Glutamatergic neuron (in vitro differentiated cells): ENCODE results near the gene SLC17A9. TPM values are rescaled to one million over a fixed set of nuclear protein-coding genes. Genes with fewer than 3 reads are reported as not detected.

Source experiments
- DNase-seq: peaks from one replicate; pipeline ENCODE4 v3.0.0; 2022
- H3K27ac Mint-ChIP-seq: one replicate; pipeline ENCODE4 v1.8.0; 2020; ENCODE audit warnings: mild to moderate bottlenecking, mixed read lengths, inconsistent platforms; ENCODE audit not compliant: unreplicated experiment
- H3K27me3 Mint-ChIP-seq: one replicate; pipeline ENCODE4 v1.8.0; 2020; ENCODE audit warnings: mild to moderate bottlenecking, moderate library complexity, mixed read lengths, inconsistent platforms; ENCODE audit not compliant: unreplicated experiment
- H3K36me3 Mint-ChIP-seq: one replicate; pipeline ENCODE4 v1.8.0; 2020; ENCODE audit warnings: mild to moderate bottlenecking, mixed read lengths, inconsistent platforms; ENCODE audit not compliant: unreplicated experiment
- H3K4me1 Mint-ChIP-seq: one replicate; pipeline ENCODE4 v1.8.0; 2020; ENCODE audit warnings: mild to moderate bottlenecking, low read depth, mixed read lengths, inconsistent platforms; ENCODE audit not compliant: unreplicated experiment
- H3K4me3 Mint-ChIP-seq: one replicate; pipeline ENCODE4 v1.8.0; 2020; ENCODE audit warnings: mild to moderate bottlenecking, mixed read lengths, inconsistent platforms; ENCODE audit not compliant: unreplicated experiment
- H3K9me3 Mint-ChIP-seq: one replicate; pipeline ENCODE4 v1.8.0; 2020; ENCODE audit warnings: mild to moderate bottlenecking, moderate library complexity, mixed read lengths, inconsistent platforms; ENCODE audit not compliant: unreplicated experiment
- total RNA-seq: library from RNA; stranded (reverse); fragmentation: NEBNext Ultra II Directional; extraction: Animal tissue kit (Norgen Biotek cat#: 25700); gene quantifications from one replicate; pipeline ENCODE4 v1.2.1, GENCODE V29; 2021; ENCODE audit not compliant: unreplicated experiment
- TF ChIP-seq, protein P1 (sequence below): fragments of 200-600 bp; sonication (generic); IDR thresholded peaks from one replicate; pipeline ENCODE4 v1.5.0; 2021; ENCODE audit not compliant: partially characterized antibody, unreplicated experiment

SLC17A9 gene
- total RNA-seq, 1 donor from 2014 or later: 1.8 TPM

DNA sequence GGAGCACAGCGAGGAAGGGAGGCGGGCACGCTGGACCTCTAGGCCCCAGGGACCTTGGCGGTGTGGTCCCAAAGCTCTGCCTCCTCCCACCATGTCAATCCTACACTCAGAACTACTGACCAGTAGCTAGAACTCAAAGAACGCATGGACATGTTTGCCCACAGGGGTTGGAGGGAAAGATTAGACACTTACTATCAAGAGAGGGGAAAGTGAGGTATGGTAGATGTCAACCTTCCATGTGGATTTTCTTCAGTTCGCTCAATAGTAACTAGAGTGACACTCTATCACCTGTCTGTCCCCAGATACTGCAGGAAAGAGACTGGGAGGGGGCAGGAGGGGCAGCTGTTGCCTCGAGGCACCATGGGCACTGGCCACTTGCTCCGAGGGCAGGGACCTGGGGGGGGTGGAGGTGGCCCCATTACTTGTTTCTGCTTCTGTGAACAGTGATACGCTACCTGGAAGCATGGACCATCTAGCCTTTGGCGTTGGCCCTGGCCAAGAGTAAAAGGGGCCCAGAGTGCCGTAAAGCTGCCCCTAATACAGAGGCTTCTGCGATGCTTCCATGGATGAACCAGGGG lies 25.3 kb upstream of the SLC17A9 start:
- Mint-ChIP-seq H3K27ac (peak overlapping the region; percentile 90), H3K27me3 (peaks cover 10% of the 10 kb centered on the region), H3K36me3 (no peaks in the 10 kb centered on the region), H3K9me3 (peaks cover 16% of the 10 kb centered on the region), H3K4me1 (peaks cover 42% of the 10 kb centered on the region), H3K4me3 (peak overlapping the region; percentile 92)
- DNase-seq: no peak
- TF ChIP-seq, protein P1, sequence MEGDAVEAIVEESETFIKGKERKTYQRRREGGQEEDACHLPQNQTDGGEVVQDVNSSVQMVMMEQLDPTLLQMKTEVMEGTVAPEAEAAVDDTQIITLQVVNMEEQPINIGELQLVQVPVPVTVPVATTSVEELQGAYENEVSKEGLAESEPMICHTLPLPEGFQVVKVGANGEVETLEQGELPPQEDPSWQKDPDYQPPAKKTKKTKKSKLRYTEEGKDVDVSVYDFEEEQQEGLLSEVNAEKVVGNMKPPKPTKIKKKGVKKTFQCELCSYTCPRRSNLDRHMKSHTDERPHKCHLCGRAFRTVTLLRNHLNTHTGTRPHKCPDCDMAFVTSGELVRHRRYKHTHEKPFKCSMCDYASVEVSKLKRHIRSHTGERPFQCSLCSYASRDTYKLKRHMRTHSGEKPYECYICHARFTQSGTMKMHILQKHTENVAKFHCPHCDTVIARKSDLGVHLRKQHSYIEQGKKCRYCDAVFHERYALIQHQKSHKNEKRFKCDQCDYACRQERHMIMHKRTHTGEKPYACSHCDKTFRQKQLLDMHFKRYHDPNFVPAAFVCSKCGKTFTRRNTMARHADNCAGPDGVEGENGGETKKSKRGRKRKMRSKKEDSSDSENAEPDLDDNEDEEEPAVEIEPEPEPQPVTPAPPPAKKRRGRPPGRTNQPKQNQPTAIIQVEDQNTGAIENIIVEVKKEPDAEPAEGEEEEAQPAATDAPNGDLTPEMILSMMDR: no peak

DNA sequence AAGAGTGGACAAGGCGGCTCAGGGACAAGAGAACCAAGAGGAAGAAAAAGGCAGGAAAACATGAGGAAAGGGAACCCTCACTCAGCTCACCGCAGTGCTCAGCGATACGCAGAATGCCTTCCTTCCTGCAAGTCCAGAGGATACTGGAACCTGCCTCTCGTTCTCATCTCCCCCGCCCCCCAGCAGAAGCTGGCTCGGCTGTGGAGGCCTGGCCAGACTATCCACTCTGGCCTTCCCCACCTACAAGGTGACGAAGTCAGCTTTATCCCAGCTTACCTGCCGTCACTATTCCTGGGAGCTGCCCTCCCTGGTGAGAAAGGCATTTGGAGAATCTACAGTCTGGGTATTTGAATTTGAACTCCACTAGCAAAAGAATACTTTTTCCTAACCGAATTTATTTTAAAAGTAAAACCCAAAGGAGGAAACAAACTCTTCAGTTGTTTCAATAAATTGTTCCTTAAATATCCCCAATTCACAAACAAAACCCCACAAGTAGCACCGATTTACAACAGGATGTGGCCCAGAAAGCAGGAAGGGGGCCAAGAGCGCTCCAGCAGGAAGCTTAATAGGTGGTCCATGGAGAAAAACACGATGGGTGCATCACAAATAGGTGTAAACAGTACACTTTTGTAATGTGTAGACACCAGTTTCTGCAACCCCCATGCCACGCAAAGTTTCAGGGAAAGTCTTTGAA lies 24.1 kb upstream of the SLC17A9 start:
- peak overlapping the region; percentile 92 for H3K4me3 Mint-ChIP-seq
- TF ChIP-seq, protein P1: no peak
- peak overlapping the region; percentile 85 for H3K27ac Mint-ChIP-seq
- DNase-seq: no peak
- H3K27me3 Mint-ChIP-seq: peaks cover 10% of the 10 kb centered on the region
- H3K36me3 Mint-ChIP-seq: no peaks in the 10 kb centered on the region
- peaks cover 16% of the 10 kb centered on the region for H3K9me3 Mint-ChIP-seq
- H3K4me1 Mint-ChIP-seq: peaks cover 39% of the 10 kb centered on the region

DNA sequence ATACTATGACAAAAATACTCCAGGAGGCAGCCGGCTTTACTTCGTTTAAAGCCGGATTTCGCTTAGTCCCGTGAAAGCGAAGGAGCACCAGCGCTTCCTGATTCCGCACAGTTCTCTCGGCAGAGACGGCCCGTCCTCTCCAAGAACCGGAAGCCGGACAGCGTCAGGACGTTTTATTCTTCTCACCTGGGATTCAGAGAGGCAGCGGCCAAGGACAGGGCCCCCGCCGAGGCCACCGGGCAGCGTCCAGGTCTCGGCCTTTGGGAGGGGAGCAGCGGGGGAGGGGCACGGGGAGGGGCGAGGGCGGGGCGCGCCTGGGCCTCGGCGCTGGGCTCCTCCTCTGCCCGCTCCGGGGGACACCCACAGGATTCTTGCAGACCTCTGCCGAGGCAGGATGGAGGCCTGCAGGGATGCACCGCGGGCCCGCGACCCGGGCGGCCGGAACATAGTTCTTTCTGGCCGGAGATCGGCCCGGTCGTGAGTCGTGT lies 23.4 kb upstream of the SLC17A9 start:
- Mint-ChIP-seq H3K9me3 (peaks cover 17% of the 10 kb centered on the region), H3K4me3 (peak overlapping the region; percentile 92), H3K4me1 (peaks cover 35% of the 10 kb centered on the region), H3K27ac (peak overlapping the region; percentile 85), H3K36me3 (no peaks in the 10 kb centered on the region), H3K27me3 (peaks cover 10% of the 10 kb centered on the region)
- DNase-seq: peak; percentile 73
- TF ChIP-seq, protein P1: no peak

GRCh38 chr20:62931464-62931863 lies 21.0 kb upstream of the SLC17A9 start:
- peaks cover 9% of the 10 kb centered on the region for H3K9me3 Mint-ChIP-seq
- H3K36me3 Mint-ChIP-seq: no peaks in the 10 kb centered on the region
- H3K27me3 Mint-ChIP-seq: peaks cover 5% of the 10 kb centered on the region
- no peak overlapping the region for H3K27ac Mint-ChIP-seq
- TF ChIP-seq, protein P1: no peak
- peaks cover 23% of the 10 kb centered on the region for H3K4me1 Mint-ChIP-seq
- H3K4me3 Mint-ChIP-seq: no peak overlapping the region
- no peak for DNase-seq

DNA sequence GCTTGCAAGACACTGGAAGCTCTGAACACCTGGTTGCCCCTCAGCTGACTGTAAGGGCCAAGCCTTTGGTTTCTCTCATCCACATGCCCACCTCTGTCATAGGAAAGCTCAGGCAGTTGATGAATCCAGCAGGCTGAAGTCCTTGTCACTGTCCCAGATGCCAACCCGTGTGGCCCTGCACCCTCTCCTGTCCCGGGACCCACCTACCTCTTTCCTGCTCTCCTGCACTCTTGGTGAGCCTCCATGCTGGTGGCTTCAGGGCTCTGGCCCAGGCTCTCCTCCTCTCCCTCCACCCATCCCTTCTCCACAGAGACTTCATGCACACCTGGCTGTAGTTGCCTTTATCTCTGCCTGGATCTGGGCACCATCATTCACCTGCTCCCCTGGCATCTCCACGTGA lies 18.5 kb upstream of the SLC17A9 start:
- DNase-seq: no peak
- peaks cover 14% of the 10 kb centered on the region for H3K4me1 Mint-ChIP-seq
- H3K4me3 Mint-ChIP-seq: no peak overlapping the region
- peaks cover 13% of the 10 kb centered on the region for H3K9me3 Mint-ChIP-seq
- H3K27me3 Mint-ChIP-seq: peaks cover 9% of the 10 kb centered on the region
- TF ChIP-seq, protein P1: no peak
- H3K36me3 Mint-ChIP-seq: no peaks in the 10 kb centered on the region
- no peak overlapping the region for H3K27ac Mint-ChIP-seq
